Erythroblast (primary cell): ENCODE data around the gene BPIFB2.

ENCODE experiments used
- GATA1 ChIP-seq: IDR thresholded peaks from 2 replicates; pipeline ENCODE4 v1.6.1; 2011; ENCODE audit warnings: low read depth, mild to moderate bottlenecking, control low read depth, low read length, moderate library complexity
- POLR2A ChIP-seq: IDR thresholded peaks from 2 replicates; pipeline ENCODE4 v1.6.1; 2011; ENCODE audit warnings: mild to moderate bottlenecking, low read length

DNA sequence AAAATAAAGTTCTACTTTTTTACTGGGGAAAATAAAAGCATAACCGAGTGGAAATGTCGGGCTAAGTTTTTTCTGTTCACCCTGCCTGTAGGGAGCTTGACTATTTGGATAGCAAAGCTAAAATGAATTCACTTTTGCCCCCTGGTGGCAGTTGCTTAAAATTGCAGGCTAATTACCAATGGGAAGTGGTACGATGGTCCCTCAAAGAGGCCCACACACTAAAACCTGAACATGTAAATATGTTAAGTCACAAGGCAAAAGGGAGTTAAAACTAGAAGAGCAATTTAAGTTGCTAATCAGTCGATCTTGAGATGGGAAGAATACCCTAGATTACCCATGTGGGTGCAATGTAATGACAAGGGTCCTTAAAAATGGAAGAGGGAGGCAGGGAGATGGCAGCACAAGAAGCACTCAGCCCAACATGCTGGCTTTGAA, 2.4 kb upstream of the BPIFB2 start:
- TF ChIP-seq POLR2A, result no peak
- TF ChIP-seq GATA1, result no peak
